Measurements from ENCODE around the gene GLI1. TPM values are rescaled to one million over a fixed set of nuclear protein-coding genes. Genes with fewer than 3 reads are reported as not detected.

Gene GLI1
- total RNA-seq, 2 donors from 2014 or later, result 1.2 TPM; not detected in 1

GRCh38 chr12:57473886-57474285, 14.3 kb downstream of the GLI1 start:
- Histone ChIP-seq H3K27me3 (peaks cover 16 to 24% of the 10 kb centered on the region in 2 donors), H3K36me3 (no peaks in the 10 kb centered on the region), H3K4me3 (no peak overlapping the region), H3K9me3 (no peaks in the 10 kb centered on the region), H3K27ac (no peak overlapping the region), H3K4me1 (peaks cover 0 to 18% of the 10 kb centered on the region in 2 donors)
- TF ChIP-seq CTCF (IDR thresholded peaks at IDR 0.05), result no peak
- no peak for DNase-seq (ENCODE audit: low spot score)

GRCh38 chr12:57474430-57474829, 14.8 kb downstream of the GLI1 start:
- Histone ChIP-seq H3K27me3 (peaks cover 16 to 24% of the 10 kb centered on the region in 2 donors), H3K4me1 (peaks cover 0 to 18% of the 10 kb centered on the region in 2 donors), H3K36me3 (no peaks in the 10 kb centered on the region), H3K4me3 (no peak overlapping the region), H3K9me3 (no peaks in the 10 kb centered on the region), H3K27ac (no peak overlapping the region)
- DNase-seq (ENCODE audit: low spot score), result no peak
- TF ChIP-seq CTCF (IDR thresholded peaks at IDR 0.05), result no peak

- Histone ChIP-seq H3K27ac (no peak overlapping the region), H3K4me1 (peaks cover 0 to 18% of the 10 kb centered on the region in 2 donors), H3K4me3 (peak overlapping the region; percentile 24 to 44), H3K27me3 (peaks cover 16 to 24% of the 10 kb centered on the region in 2 donors), H3K36me3 (no peaks in the 10 kb centered on the region), H3K9me3 (no peaks in the 10 kb centered on the region)
- no peak for DNase-seq (ENCODE audit: low spot score)
- TF ChIP-seq CTCF (IDR thresholded peaks at IDR 0.05), result no peak
These were observed 15.3 kb downstream of the GLI1 start for GRCh38 chr12:57474862-57475261.

GRCh38 chr12:57475271-57476161, 15.9 kb downstream of the GLI1 start:
- no peak for TF ChIP-seq CTCF (IDR thresholded peaks at IDR 0.05)
- Histone ChIP-seq H3K4me1 (peaks cover 0 to 18% of the 10 kb centered on the region in 2 donors), H3K27me3 (peaks cover 16 to 24% of the 10 kb centered on the region in 2 donors), H3K9me3 (no peaks in the 10 kb centered on the region), H3K36me3 (no peaks in the 10 kb centered on the region), H3K4me3 (peak overlapping the region; percentile 24 to 44), H3K27ac (no peak overlapping the region)
- no peak for DNase-seq (ENCODE audit: low spot score)

- DNase-seq (ENCODE audit: low spot score), result no peak
- TF ChIP-seq CTCF (IDR thresholded peaks at IDR 0.05), result peak in 1 of 2 donors; percentile 18
- Histone ChIP-seq H3K4me1 (peaks cover 0 to 18% of the 10 kb centered on the region in 2 donors), H3K9me3 (no peaks in the 10 kb centered on the region), H3K27ac (no peak overlapping the region), H3K4me3 (peak overlapping the region; percentile 24 to 44), H3K27me3 (peaks cover 16 to 24% of the 10 kb centered on the region in 2 donors), H3K36me3 (no peaks in the 10 kb centered on the region)
These were observed 16.8 kb downstream of the GLI1 start for GRCh38 chr12:57476162-57476992.

Measured in right atrium auricular region (tissue), 2 donors.